ENCODE data around the gene TRMT2A.

The TRMT2A gene

GRCh38 chr22:20102203-20102780 is 14.7 kb downstream of the TRMT2A start:
- DNase-seq (ENCODE audit: low read depth), result no peak
- TF ChIP-seq CTCF (IDR thresholded peaks at IDR 0.05; ENCODE audit: insufficient read depth, low read depth, low read length, missing control alignments), result no peak
- H3K4me3 ChIP-seq (ENCODE audit: low read length), result no peak overlapping the region

- no peak for DNase-seq (ENCODE audit: low read depth)
- H3K4me3 ChIP-seq (ENCODE audit: low read length), result no peak overlapping the region
- TF ChIP-seq CTCF (IDR thresholded peaks at IDR 0.05; ENCODE audit: insufficient read depth, low read depth, low read length, missing control alignments), result no peak
Measured at GRCh38 chr22:20101638-20102037, 15.4 kb downstream of the TRMT2A start.

GRCh38 chr22:20099099-20099711 is 17.8 kb downstream of the TRMT2A start:
- H3K4me3 ChIP-seq (ENCODE audit: low read length), result no peak overlapping the region
- TF ChIP-seq CTCF (IDR thresholded peaks at IDR 0.05; ENCODE audit: insufficient read depth, low read depth, low read length, missing control alignments), result no peak
- no peak for DNase-seq (ENCODE audit: low read depth)

- no peak for TF ChIP-seq CTCF (IDR thresholded peaks at IDR 0.05; ENCODE audit: insufficient read depth, low read depth, low read length, missing control alignments)
- H3K4me3 ChIP-seq (ENCODE audit: low read length), result no peak overlapping the region
- DNase-seq (ENCODE audit: low read depth), result no peak
Measured at GRCh38 chr22:20096574-20097420, 20.2 kb downstream of the TRMT2A start.

GRCh38 chr22:20095521-20095920 is 21.5 kb downstream of the TRMT2A start:
- no peak for DNase-seq (ENCODE audit: low read depth)
- no peak overlapping the region for H3K4me3 ChIP-seq (ENCODE audit: low read length)
- no peak for TF ChIP-seq CTCF (IDR thresholded peaks at IDR 0.05; ENCODE audit: insufficient read depth, low read depth, low read length, missing control alignments)

- TF ChIP-seq CTCF (IDR thresholded peaks at IDR 0.05; ENCODE audit: insufficient read depth, low read depth, low read length, missing control alignments), result no peak
- no peak overlapping the region for H3K4me3 ChIP-seq (ENCODE audit: low read length)
- no peak for DNase-seq (ENCODE audit: low read depth)
Measured at GRCh38 chr22:20094197-20094807, 22.7 kb downstream of the TRMT2A start.
